Measurements from ENCODE around the gene RGS12. TPM values are rescaled to one million over a fixed set of nuclear protein-coding genes. Genes with fewer than 3 reads are reported as not detected.

The RGS12 gene
- total RNA-seq, 1 donor from 2014 or later: 59.5 TPM

GRCh38 chr4:3304831-3305609 is 12.2 kb downstream of the RGS12 start:
- no peak for TF ChIP-seq CTCF (IDR thresholded peaks at IDR 0.05)
- Histone ChIP-seq H3K36me3 (no peaks in the 10 kb centered on the region), H3K27me3 (ENCODE audit: low read depth) (no peaks in the 10 kb centered on the region), H3K9me3 (no peaks in the 10 kb centered on the region), H3K27ac (peak overlapping the region; percentile 47), H3K4me3 (peak overlapping the region; percentile 11), H3K4me1 (peaks cover 45% of the 10 kb centered on the region)
- peak; percentile 37 for DNase-seq
- no peak for ATAC-seq
- intact Hi-C loops (cut with DNase I): no loop called here

GRCh38 chr4:3305610-3306371 is 13.0 kb downstream of the RGS12 start:
- H3K27me3 ChIP-seq (ENCODE audit: low read depth): no peaks in the 10 kb centered on the region
- no peak overlapping the region for H3K4me3 ChIP-seq
- no peak for TF ChIP-seq CTCF (IDR thresholded peaks at IDR 0.05)
- no peaks in the 10 kb centered on the region for H3K9me3 ChIP-seq
- intact Hi-C loops (cut with DNase I): no loop called here
- ATAC-seq: no peak
- no peaks in the 10 kb centered on the region for H3K36me3 ChIP-seq
- DNase-seq: peak; percentile 32
- peak overlapping the region; percentile 47 for H3K27ac ChIP-seq
- peaks cover 40% of the 10 kb centered on the region for H3K4me1 ChIP-seq

GRCh38 chr4:3306450-3306849 is 13.6 kb downstream of the RGS12 start:
- no peak for ATAC-seq
- Histone ChIP-seq H3K27me3 (ENCODE audit: low read depth) (no peaks in the 10 kb centered on the region), H3K4me3 (no peak overlapping the region), H3K4me1 (peaks cover 40% of the 10 kb centered on the region), H3K36me3 (no peaks in the 10 kb centered on the region), H3K27ac (peak overlapping the region; percentile 47), H3K9me3 (no peaks in the 10 kb centered on the region)
- peak; percentile 28 for DNase-seq
- TF ChIP-seq CTCF (IDR thresholded peaks at IDR 0.05): no peak
- intact Hi-C loops (cut with DNase I): no loop called here

- DNase-seq (peak; percentile 49), ATAC-seq (peak in 1 of 2 donors; percentile 33)
- Histone ChIP-seq H3K9me3 (no peaks in the 10 kb centered on the region), H3K27ac (no peak overlapping the region), H3K36me3 (no peaks in the 10 kb centered on the region), H3K4me1 (peaks cover 35% of the 10 kb centered on the region), H3K27me3 (ENCODE audit: low read depth) (no peaks in the 10 kb centered on the region), H3K4me3 (no peak overlapping the region)
- TF ChIP-seq CTCF (IDR thresholded peaks at IDR 0.05): no peak
- intact Hi-C loops (cut with DNase I): no loop called here
Observed at GRCh38 chr4:3307060-3307459, 14.2 kb downstream of the RGS12 start.

GRCh38 chr4:3307486-3307885 is 14.7 kb downstream of the RGS12 start:
- intact Hi-C loops (cut with DNase I): no loop called here
- no peak for TF ChIP-seq CTCF (IDR thresholded peaks at IDR 0.05)
- Histone ChIP-seq H3K27me3 (ENCODE audit: low read depth) (no peaks in the 10 kb centered on the region), H3K9me3 (no peaks in the 10 kb centered on the region), H3K4me1 (peaks cover 30% of the 10 kb centered on the region), H3K36me3 (no peaks in the 10 kb centered on the region), H3K27ac (no peak overlapping the region), H3K4me3 (no peak overlapping the region)
- ATAC-seq: no peak
- peak; percentile 16 for DNase-seq
